GM19467 (cell line): ENCODE measurements around the gene SMCO3.

ENCODE experiments used
- ATAC-seq: cut with Tn5 transposase; IDR thresholded peaks from one replicate; pipeline ENCODE4 v1.9.1; 2021; ENCODE audit warnings: mild to moderate bottlenecking, moderate library complexity; ENCODE audit not compliant: unreplicated experiment

The SMCO3 gene

DNA sequence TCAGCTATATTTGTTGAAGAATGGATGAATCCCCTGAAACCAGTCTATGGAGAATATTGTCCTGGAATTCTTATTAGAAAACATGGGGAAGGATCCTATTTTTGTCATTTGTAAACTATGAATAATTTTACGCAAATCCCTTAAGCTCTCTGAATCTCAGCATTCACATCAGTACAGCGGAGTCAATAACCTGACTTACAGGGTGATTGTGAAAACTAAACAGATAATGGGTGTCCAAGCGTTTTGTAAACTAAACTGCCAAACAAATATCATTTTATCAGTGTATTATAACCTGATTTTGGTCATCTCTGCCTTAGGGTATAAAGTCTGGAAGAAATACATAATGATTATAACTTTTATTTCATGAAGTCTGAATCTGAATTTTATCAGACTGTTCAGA is 19.4 kb upstream of the SMCO3 start:
- no peak for ATAC-seq

DNA sequence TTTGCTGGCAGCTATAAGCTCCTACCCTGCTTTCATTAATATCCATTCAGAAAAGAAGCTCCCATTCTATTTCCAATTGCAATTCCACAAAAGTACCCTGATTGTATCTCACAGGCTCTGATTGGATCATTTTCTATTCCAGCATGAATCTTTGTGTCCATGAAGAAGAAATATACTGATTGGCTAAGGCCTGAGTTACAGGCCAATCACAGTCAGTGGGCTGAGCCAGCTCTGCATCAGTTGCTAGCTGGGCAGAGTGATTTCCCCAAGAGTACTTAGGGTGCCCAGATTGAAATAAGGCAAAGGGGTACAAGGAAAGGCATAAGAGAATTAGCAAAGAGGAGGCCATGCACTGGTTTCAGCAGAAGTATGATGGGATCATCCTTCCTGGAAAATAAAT is 14.9 kb upstream of the SMCO3 start:
- peak; percentile 64 for ATAC-seq

DNA sequence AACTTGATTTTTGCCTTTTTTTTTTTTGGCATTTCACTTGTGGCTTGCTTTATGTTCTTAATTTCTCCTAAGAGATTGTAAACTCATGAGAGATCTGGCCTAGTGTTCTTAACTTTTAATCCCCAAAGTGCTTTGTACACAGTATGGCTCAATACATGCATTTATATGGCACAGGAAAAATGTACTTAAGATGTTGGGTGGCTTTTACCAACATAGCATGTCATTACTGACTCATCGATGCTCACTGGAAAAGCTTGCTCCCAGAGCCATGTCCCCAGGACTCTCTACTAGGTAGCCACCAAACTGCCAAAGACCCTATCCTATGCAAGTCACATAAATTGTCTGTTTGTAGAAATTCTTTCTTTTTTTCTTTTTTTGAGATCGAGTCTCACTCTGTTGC is 13.1 kb upstream of the SMCO3 start:
- ATAC-seq, result no peak

DNA sequence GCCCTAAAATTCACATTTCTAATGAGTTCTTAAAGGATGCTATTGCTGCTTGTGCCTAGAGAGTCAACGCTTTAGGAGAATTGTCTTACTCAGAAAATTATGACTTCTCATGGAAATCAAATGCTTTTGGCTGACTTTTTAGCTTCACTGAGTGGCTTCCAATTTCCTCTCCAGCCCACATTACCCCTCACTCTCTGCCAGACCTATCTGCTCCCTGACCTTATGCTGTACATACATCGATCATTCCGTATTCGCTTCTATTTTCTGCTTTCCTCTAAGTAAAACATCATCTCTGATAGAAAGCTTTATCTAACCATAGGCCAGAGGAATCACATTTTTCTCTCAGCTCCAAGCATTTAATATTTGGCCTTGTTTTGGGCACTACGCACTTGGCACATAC is 12.5 kb upstream of the SMCO3 start:
- ATAC-seq, result no peak

DNA sequence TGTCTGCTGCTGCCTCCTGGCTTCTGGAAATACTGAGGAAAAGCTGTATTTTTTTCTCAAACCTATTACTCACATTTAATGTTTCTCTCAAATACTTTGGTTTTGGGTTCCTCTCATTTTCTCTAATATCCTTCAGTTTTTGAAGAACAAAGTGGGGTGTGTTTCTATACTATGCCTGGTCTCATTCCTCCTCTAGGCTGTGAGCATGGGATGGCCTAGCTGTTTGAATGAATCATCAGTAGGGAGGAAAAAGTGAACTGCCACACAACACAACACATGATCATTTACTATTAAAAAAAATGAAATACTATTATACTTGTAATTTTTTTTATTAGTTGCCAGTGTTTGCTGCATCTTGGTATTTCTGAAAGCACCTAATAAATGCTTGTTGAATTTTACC is 11.3 kb upstream of the SMCO3 start:
- no peak for ATAC-seq

DNA sequence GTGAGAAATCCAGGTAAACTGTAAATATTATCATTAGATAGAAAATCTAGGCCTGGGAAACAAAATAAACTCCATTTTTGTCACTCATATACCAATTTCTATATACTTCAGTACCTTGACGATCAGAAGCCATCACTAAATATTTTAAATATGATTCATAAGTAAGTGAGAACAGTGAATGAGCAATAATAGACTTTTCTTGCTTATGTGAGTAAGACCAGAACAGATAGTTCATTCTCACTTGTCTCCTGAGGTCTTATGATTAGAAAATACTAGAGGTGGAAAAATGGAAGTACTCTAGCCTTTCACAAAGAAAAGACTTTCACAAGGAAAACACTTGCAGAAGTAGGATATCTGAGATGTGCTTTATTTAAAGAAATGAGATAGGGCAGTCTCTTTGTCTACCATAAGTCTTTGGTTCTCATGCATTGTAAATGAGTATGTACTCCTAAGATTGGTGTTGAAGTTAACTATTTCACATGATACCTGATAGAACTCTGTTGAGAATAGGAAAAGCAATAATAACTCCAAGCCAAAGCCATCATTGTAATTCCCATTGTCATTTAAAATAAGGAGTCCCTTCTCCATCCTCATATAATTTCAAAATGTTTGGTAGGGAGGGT is 10.1 kb upstream of the SMCO3 start:
- ATAC-seq, result no peak

DNA sequence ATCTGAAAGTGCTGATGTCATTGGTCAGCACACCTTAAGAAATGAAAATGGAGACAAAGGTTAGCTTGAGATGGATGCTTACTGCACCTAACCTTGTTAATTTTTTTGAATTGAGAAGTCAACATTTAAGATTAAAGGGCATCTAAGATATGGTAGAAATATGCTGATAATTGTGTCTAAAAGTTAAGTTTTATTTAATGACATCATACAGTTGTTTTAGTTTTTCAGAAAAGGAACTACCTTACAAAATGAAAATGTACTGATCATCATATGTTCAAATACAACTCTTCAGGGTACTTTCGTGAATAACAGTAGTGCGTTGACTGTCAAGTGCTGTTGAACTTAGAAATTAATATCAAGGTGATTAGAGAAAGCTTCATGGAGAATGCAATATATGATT is 2.5 kb downstream of the SMCO3 start:
- no peak for ATAC-seq

DNA sequence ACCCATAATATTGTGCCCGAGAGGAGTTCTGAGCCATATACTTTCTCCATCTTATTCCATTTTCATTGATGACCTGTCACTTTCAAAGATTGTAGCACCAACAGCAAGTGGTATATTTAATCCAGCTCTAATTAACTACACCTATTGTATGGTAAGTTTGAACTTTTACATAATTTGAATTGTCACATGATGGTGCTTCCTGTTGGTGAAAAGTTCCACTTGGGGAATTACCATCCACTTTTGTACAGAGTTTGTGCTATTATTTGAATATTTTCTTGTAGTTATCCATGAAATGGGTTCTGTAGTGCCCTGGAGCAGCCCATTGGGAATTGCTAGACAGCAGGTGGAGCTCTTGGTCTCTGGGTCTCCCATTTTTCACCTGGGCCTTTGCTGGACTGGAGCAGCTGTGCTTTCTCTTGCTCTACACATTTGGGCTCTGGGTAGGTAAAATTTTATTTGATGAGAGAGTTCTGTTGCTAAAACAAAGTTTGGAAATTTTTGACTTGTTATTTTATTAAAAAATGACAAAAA is 3.0 kb downstream of the SMCO3 start:
- no peak for ATAC-seq

DNA sequence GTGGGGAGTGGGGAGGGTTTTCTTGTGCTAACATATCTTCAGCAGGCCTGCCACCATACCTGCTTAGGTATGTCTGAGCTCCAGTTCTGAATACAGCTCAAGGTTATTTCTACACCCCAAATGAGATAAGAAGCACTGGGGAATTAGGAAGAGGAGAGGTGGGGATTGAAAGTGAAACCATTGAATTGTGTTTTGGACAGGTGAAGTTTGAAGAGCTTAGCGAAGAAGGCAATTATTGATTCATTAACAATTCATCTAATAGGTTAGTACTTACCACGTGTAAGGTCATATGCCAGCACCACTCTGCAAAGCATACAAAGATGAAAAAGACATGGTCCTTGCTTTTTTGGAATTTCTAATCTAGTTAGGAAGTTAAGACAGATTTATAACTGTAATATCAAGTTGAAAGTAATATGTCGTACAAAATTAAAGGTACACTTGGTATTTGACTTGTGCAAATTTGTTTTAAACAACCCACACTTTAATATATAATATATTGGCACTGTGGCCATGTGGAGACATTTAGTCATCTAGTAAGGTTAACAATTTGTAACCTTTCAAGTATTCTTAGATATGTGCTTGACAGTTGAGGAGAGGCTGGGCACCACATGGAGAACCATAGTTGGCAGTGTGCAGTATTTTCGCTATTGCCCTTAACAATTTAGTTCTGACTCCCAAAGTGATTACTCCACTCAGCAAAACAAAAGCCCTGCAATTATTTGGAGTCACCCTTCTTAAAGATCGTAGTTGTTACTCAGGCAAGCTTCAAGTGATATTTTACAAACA is 3.6 kb downstream of the SMCO3 start:
- no peak for ATAC-seq

DNA sequence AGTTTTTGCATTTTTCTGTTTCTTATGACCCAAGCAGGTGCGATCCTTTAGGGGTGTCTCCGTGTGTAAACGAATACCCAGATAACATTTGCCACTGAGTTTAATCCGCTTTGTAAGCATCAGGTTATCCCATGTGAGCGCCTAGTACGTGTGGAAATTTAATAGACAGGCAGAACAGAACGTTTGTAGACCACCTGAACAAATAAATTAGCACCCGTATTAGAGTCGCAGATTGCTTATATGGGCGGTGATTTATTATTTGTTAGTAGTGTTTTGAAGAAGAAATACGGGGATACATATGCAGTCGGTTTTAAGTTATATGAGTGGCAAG is 10.2 kb downstream of the SMCO3 start:
- ATAC-seq, result peak; percentile 9

DNA sequence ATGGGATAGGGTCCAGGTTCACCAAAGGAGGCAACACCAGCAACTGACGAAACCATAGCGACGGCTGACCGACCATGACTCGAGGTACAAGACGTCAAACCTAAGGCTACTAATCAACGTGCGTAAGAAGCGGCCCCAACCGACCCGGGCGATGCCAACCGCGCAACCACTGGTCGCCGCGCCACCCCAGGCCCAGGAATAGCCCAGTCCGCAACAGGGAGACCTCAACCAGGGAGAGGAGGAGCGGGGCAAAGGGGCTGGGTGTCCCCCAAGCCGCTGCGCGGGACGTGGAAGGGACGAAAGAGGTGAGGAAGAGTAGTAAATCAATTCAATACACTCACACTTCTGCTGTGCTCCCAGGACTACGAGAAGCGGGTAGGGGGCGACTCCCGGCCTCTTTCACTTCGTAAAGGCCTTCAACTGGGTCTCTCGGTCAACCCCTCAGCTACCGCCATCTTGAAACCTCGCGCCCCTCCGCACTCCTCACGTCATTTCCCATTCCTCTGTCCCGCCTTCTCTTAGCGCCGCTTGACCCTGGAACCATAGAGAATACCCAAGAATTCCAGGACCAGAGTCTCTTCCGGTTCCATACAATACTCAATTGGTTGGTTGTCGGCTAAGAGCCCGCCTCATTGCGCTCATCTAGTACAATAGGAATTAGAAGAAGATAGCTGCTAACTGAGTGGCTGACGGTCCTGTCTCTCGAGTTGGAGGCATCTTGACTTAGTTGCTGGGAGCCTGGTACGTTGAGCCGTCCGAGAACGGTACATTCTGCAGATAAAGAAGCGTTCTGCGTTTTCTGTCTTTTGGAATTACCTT is 10.8 kb downstream of the SMCO3 start, which contains the start of the genes C12orf60 and WBP11:
C12orf60 (plus strand) TSS at position 660 of the 819 bp plus-strand sequence. CDS start 19,266 bp downstream, outside the sequence.
WBP11 (minus strand) TSS at position 468 of the 819 bp plus-strand sequence. CDS start 2,095 bp downstream, outside the sequence.
- peak; percentile 100 for ATAC-seq

DNA sequence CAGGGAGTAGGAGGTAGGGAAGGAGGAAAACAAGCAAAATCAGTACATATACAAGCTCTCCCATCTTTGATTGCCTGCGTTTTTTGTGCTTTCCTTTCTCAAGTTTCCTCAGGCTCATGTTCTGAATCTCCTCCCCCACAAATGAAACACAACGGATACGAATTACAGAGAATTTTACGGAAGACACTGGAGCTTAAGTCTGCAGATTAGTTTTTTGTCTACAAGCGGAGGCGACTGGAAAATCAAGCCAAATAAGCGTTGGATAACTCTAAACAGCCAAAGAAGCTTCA is 11.3 kb downstream of the SMCO3 start:
- ATAC-seq, result no peak

DNA sequence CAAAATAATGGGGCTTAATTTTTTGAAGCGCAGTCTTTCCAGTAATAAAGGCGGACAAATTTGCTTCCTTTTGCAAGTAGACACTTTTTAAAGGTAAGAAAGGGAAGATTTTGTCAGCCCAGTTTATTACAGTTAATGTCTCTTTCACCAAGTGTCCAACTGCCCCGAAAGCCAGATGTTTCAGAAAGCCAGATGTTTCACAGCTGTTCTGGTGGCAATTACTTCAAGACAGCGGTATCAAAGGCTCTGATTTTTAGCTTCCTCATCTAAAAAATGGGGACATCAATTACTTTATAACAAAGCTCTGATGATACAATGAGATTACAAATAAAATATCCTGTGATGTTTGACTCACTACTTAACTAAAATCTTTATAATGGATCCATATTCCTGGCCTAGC is 11.7 kb downstream of the SMCO3 start:
- no peak for ATAC-seq

DNA sequence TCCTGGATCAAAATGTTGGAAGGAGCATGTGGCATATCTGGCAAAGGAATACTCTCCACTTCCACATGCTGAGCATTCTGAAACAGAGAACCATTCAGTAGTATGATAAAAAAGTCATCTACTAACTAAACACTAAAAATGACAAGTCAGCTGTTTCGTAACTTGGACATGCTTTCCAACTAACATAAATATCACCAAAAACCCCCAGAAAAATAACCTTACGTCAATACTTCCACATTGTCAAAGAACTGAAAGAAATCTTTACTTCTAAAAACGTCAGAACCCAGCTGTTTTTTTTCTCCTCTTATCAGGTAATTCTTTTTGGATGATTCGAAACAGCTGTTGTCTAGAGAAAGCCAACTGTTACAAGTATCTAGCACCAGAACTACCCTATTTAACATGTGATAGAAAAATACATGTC is 18.9 kb downstream of the SMCO3 start:
- ATAC-seq, result no peak

DNA sequence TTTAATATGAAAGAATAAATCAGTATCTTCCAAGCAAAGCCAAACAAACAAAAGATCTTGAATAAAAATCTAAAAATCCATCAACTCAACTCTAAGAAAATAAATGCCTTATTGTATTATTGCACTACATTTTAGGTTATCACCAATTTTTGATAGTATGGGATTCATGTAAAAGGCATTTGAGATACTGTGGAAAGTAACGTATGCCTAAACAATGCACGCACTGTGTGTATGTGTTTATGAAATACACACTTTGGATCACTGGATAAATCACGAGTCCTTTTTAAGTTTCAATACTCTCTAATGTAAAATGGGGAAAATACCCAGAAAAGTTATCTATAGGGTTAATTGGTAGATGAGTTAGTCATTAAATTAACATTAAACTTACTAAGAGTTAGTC is 28.4 kb downstream of the SMCO3 start:
- ATAC-seq, result no peak

DNA sequence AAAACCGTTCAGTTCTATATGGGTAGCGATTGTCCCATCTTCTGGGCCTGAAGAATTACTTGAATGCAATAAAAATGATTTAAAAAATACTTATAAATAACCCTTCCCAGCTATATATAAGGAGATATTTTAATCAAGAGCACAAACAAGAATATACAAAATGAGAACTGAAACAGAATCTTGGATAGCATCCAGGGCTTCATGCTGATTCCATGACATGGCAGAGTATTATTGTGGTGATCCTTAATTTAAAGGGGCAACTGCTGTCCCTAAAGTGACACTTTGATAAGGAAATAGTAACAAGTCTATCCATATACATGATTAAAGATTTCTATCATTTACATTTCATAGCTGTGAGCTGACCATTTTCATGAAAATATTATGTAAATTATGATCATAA is 29.5 kb downstream of the SMCO3 start:
- no peak for ATAC-seq

DNA sequence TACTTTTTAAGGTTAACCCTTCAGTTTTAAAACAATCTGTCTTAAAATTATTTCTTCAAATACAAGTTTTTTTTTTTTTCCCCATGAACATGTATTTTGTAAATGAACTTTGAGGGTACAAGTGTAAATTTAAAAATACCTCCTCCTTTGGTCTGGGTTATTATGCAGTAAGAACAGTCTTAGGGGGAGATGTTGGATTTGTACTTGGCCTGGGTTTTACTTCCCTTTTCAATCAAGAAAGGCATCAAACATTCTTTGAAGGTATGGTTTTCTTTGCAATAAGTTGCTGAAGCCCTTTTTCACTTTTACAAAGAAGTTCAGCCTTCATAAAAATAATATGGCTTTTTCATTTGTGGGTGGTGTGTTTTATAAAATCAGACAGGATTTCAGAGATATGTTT is 31.2 kb downstream of the SMCO3 start:
- no peak for ATAC-seq

DNA sequence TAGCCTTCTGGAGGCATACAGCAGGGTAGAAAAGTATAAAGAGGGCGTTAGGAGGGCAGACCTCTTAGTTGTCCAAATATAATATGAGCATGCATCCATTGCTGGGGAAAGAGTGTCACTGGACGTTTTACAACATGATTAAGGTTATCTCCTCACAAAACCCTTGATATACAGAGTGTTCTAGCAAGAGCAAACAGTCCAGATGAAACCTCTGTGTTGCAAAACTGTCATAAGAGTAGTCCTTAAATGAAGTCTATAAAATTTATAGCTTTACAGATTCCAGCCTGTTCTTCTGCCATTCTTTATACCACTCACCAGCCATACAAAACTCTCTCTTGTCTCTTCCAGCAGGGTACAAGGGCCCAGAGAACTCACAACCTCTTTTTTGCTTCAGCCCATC is 32.4 kb downstream of the SMCO3 start:
- no peak for ATAC-seq

DNA sequence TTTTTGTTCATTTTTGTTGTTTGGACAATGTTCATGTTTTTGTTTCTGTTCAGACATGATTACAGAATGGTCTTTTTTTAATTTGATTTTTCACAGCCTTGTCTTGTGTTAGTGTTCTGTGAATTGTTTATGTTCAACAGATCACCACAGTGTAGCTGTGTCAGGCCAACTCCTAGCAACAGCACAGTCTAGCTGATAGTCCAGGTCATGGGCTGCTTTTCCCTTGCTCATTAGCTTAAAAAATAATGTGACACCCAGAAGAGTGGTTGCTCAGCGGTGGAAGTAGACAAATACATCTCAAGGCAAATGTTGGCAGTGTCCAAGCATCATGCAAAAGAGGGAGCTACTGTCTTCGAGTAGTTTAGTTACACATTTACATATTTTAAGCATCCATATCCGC is 33.1 kb downstream of the SMCO3 start:
- no peak for ATAC-seq

DNA sequence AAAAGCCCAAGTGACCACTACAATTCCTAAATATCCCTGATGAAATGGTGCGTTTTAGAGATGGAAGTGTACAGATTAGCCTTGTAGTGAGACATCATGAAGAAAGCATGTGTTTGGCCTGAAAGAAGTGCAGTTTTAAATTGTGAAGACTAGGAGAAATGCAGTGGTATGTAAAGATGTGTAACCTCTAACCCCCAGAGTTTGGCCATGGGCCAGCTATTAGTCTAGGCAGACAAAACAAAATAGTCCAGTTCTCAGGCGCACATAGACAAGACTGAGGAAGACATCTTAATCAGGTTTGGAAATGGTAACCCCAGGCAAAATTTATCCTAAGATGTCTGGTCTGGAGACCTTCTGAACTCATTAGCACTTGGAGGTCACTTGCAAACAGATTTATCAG is 34.1 kb downstream of the SMCO3 start:
- no peak for ATAC-seq

DNA sequence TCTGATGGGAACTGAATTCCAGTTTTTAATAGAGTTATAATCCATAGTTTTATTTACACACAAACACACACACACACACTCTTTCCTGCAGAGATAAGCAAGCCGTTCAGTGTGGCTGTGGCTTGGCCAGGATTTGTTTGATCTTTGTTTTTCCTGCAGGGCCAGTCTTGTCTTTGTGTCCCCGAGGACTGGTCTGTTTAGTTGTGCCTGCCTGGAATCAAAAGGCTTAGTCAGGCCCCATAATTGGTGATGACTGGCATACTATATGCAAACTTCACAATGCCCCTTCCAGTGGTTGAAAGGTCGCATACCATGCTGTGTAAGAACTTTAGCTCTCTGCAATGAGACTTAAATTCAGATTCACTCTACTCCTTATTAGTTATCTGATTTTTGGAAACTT is 36.7 kb downstream of the SMCO3 start:
- no peak for ATAC-seq
